ENCODE results near the gene RAB3C. TPM values are rescaled to one million over a fixed set of nuclear protein-coding genes. Genes with fewer than 3 reads are reported as not detected.

The RAB3C gene
- total and polyA plus RNA-seq, 9 donors: 0.07 to 0.69 (median 0.21) TPM

DNA sequence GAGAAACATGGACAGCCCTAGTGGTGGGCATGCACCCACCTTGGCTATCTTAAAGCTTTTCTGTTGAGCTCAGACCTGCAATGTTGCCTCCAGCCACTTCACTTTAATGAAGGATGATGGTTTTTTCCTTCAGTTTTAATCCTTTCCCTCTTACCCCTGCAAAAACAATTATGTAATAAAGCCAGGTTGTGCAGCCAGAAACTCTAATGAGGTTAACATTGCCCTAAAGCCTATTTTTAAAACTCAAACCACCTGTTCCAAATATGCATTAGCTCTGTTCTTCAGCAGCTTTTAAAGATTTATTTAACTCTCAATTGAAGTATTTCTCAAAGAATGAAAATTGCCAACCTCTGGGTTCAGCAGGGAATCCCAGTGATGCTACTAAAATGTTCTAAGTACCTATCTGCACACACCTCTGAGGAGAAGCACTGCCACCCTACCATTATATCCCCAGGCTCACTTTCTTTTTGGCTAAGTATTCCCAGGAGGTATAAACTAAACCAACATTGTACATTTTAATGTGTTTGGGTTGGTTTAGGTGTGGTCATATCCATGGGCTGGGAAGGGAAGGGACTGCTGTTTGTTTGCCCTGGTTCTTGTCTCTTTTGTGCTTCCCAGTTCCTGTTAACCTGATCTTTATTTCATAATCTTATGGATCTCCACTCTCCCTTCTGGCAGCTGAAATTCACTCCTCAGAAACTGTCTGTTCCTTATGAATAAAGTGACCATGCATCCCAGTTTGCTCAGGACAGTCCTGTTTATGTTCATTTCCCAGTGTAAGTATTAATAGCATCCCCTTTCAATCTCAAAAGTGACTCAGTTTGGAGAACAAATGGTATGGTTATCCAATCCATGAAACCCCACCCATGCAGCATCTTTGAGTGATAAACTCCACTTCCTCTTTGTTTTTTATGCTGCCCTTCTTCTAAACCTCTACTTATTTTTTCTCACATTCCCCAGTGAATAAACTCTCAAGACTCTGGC lies 251.7 kb downstream of the RAB3C start:
- H3K4me3 ChIP-seq (ENCODE audit: low read length): no peak overlapping the region
- H3K4me1 ChIP-seq (ENCODE audit: control insufficient read depth, insufficient read depth, low read length): no peaks in the 10 kb centered on the region
- H3K9me3 ChIP-seq (replicated peaks; ENCODE audit: control insufficient read depth, low read depth, low read length): no peaks in the 10 kb centered on the region
- peak; percentile 71 for DNase-seq
- no peaks in the 10 kb centered on the region for H3K27me3 ChIP-seq (ENCODE audit: control insufficient read depth, insufficient read depth, low read length)
- H3K27ac ChIP-seq (ENCODE audit: low read length): no peak overlapping the region
- H3K36me3 ChIP-seq (ENCODE audit: control insufficient read depth, insufficient read depth, low read length): no peaks in the 10 kb centered on the region

- no peak overlapping the region for H3K4me3 ChIP-seq (ENCODE audit: low read length)
- peaks cover 4% of the 10 kb centered on the region for H3K9me3 ChIP-seq (replicated peaks; ENCODE audit: control insufficient read depth, low read depth, low read length)
- DNase-seq: no peak
- no peaks in the 10 kb centered on the region for H3K27me3 ChIP-seq (ENCODE audit: control insufficient read depth, insufficient read depth, low read length)
- no peaks in the 10 kb centered on the region for H3K36me3 ChIP-seq (ENCODE audit: control insufficient read depth, insufficient read depth, low read length)
- H3K27ac ChIP-seq (ENCODE audit: low read length): no peak overlapping the region
- WGBS (ENCODE audit: insufficient coverage): no CpG with 5 or more reads among the region's 3 CpGs
- no peaks in the 10 kb centered on the region for H3K4me1 ChIP-seq (ENCODE audit: control insufficient read depth, insufficient read depth, low read length)
Observed at GRCh38 chr5:58836351-58836750, 253.5 kb downstream of the RAB3C start.

DNA sequence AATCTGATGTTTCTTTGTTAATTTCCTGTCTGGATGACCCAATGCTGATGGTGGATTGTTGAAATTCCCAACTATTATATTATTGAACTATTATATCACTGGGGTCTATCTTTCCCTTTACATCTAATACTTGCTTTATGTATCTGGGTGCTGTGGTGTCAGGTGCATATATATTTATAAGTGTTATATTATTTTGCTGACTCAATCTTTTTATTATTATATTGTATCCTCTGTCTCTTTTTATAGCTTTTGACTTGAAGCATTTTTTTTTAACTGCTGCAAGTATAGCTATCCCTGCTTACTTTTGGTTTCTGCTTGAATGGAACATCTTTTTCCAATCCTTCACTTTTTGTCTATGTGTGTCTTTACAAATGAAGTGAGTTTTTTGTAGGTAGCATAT lies 255.9 kb downstream of the RAB3C start:
- Histone ChIP-seq H3K4me3 (ENCODE audit: low read length) (no peak overlapping the region), H3K27me3 (ENCODE audit: control insufficient read depth, insufficient read depth, low read length) (no peaks in the 10 kb centered on the region), H3K4me1 (ENCODE audit: control insufficient read depth, insufficient read depth, low read length) (no peaks in the 10 kb centered on the region), H3K36me3 (ENCODE audit: control insufficient read depth, insufficient read depth, low read length) (no peaks in the 10 kb centered on the region), H3K27ac (ENCODE audit: low read length) (no peak overlapping the region), H3K9me3 (replicated peaks; ENCODE audit: control insufficient read depth, low read depth, low read length) (peaks cover 4% of the 10 kb centered on the region)
- DNase-seq: no peak

DNA sequence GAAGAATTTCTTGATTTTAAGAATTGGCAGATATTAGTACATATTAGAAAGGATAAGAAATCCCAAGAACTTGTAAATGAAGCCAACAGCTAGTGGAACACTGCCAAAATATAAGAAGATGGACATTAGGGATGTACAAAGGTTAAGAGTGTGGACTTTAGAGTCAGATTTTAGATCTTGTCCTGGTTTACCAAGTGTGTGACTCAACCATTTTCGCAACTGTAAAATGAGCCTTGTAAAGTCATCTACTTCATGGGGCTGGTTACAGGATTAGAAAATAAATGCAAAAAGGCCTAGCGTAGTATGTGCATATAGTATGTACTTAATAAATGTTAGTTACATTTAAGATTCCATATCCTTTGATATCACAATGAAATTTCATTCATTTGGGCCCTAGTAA lies 260.0 kb downstream of the RAB3C start:
- Histone ChIP-seq H3K27me3 (ENCODE audit: control insufficient read depth, insufficient read depth, low read length) (no peaks in the 10 kb centered on the region), H3K36me3 (ENCODE audit: control insufficient read depth, insufficient read depth, low read length) (no peaks in the 10 kb centered on the region), H3K27ac (ENCODE audit: low read length) (no peak overlapping the region), H3K4me1 (ENCODE audit: control insufficient read depth, insufficient read depth, low read length) (no peaks in the 10 kb centered on the region), H3K4me3 (ENCODE audit: low read length) (no peak overlapping the region), H3K9me3 (replicated peaks; ENCODE audit: control insufficient read depth, low read depth, low read length) (peaks cover 4% of the 10 kb centered on the region)
- DNase-seq: no peak
- 80% methylated on average over 1 of the region's 2 CpGs for WGBS (ENCODE audit: insufficient coverage)

DNA sequence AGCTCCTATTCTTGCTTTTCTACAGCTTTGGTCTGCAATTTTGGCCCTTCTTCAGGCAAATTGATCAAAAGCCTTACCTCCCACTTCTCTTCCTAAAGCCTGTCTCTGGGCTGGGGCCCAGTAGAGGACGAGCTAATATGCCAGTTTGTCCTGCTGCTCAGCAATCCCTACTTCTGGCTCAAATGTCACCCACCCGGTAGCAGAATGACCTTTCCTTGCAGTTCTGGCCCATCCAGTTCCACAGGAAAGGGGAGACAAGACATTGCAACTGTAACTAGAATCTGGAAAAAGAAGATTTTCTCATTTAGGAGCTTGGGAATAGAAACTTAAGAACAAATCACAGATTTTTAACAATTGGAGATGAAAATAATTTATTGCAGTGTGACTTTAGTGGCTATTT lies 261.5 kb downstream of the RAB3C start:
- Histone ChIP-seq H3K4me1 (ENCODE audit: control insufficient read depth, insufficient read depth, low read length) (no peaks in the 10 kb centered on the region), H3K27me3 (ENCODE audit: control insufficient read depth, insufficient read depth, low read length) (no peaks in the 10 kb centered on the region), H3K4me3 (ENCODE audit: low read length) (no peak overlapping the region), H3K27ac (ENCODE audit: low read length) (no peak overlapping the region), H3K36me3 (ENCODE audit: control insufficient read depth, insufficient read depth, low read length) (no peaks in the 10 kb centered on the region), H3K9me3 (replicated peaks; ENCODE audit: control insufficient read depth, low read depth, low read length) (peaks cover 4% of the 10 kb centered on the region)
- WGBS (ENCODE audit: insufficient coverage): 67% methylated on average over 1 of the region's 2 CpGs
- DNase-seq: no peak

DNA sequence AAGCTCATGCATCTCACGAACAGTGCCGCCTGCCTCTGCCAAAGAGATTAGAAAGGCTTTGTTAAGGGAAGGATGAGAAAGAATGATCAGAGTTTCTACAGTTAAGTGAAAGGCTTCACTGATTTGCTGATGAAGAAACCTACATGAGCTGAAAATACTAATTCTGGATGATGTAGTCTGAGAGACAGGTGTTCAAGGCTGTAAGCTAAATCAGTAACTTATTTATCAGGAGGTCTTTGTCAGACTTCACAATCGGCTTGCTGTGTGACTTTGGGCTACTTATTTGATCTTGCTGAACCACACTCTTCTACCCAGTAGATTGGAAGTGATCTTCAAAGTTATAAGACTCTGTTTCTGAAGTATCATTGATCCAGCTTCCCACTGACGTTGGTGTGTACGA lies 264.2 kb downstream of the RAB3C start:
- H3K36me3 ChIP-seq (ENCODE audit: control insufficient read depth, insufficient read depth, low read length): no peaks in the 10 kb centered on the region
- H3K27ac ChIP-seq (ENCODE audit: low read length): no peak overlapping the region
- H3K27me3 ChIP-seq (ENCODE audit: control insufficient read depth, insufficient read depth, low read length): no peaks in the 10 kb centered on the region
- DNase-seq: no peak
- 76% methylated on average over 4 of the region's 5 CpGs for WGBS (ENCODE audit: insufficient coverage)
- H3K4me1 ChIP-seq (ENCODE audit: control insufficient read depth, insufficient read depth, low read length): peaks cover 3% of the 10 kb centered on the region
- no peaks in the 10 kb centered on the region for H3K9me3 ChIP-seq (replicated peaks; ENCODE audit: control insufficient read depth, low read depth, low read length)
- no peak overlapping the region for H3K4me3 ChIP-seq (ENCODE audit: low read length)

- Histone ChIP-seq H3K4me1 (ENCODE audit: control insufficient read depth, insufficient read depth, low read length) (peaks cover 3% of the 10 kb centered on the region), H3K36me3 (ENCODE audit: control insufficient read depth, insufficient read depth, low read length) (no peaks in the 10 kb centered on the region), H3K27ac (ENCODE audit: low read length) (no peak overlapping the region), H3K9me3 (replicated peaks; ENCODE audit: control insufficient read depth, low read depth, low read length) (no peaks in the 10 kb centered on the region), H3K27me3 (ENCODE audit: control insufficient read depth, insufficient read depth, low read length) (no peaks in the 10 kb centered on the region), H3K4me3 (ENCODE audit: low read length) (no peak overlapping the region)
- no CpG with 5 or more reads among the region's 1 CpG for WGBS (ENCODE audit: insufficient coverage)
- DNase-seq: peak; percentile 77
Observed at GRCh38 chr5:58849223-58849622, 266.3 kb downstream of the RAB3C start.

- H3K27ac ChIP-seq (ENCODE audit: low read length): no peak overlapping the region
- no CpG with 5 or more reads among the region's 3 CpGs for WGBS (ENCODE audit: insufficient coverage)
- peaks cover 3% of the 10 kb centered on the region for H3K4me1 ChIP-seq (ENCODE audit: control insufficient read depth, insufficient read depth, low read length)
- no peak overlapping the region for H3K4me3 ChIP-seq (ENCODE audit: low read length)
- H3K36me3 ChIP-seq (ENCODE audit: control insufficient read depth, insufficient read depth, low read length): no peaks in the 10 kb centered on the region
- H3K9me3 ChIP-seq (replicated peaks; ENCODE audit: control insufficient read depth, low read depth, low read length): no peaks in the 10 kb centered on the region
- no peaks in the 10 kb centered on the region for H3K27me3 ChIP-seq (ENCODE audit: control insufficient read depth, insufficient read depth, low read length)
- peak; percentile 70 for DNase-seq
Observed at GRCh38 chr5:58849921-58850667, 267.2 kb downstream of the RAB3C start.

DNA sequence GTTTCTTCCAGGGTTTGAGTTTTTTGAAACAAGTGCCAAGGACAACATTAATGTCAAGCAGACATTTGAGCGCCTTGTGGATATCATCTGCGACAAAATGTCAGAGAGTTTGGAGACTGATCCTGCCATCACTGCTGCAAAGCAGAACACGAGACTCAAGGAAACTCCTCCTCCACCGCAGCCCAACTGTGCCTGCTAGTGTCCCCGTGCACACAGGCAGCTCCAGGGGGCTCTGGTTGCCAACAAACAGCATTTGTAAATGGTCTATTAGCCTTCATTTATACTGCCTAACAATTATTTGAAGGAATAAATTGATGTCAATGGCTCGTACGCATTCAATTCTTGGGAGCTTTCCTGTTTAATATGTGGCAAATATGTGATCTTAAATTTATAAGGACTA lies 268.3 kb downstream of the RAB3C start:
- WGBS (ENCODE audit: insufficient coverage): 63% methylated on average over 3 of the region's 7 CpGs
- H3K9me3 ChIP-seq (replicated peaks; ENCODE audit: control insufficient read depth, low read depth, low read length): no peaks in the 10 kb centered on the region
- no peaks in the 10 kb centered on the region for H3K36me3 ChIP-seq (ENCODE audit: control insufficient read depth, insufficient read depth, low read length)
- peaks cover 3% of the 10 kb centered on the region for H3K4me1 ChIP-seq (ENCODE audit: control insufficient read depth, insufficient read depth, low read length)
- no peaks in the 10 kb centered on the region for H3K27me3 ChIP-seq (ENCODE audit: control insufficient read depth, insufficient read depth, low read length)
- H3K4me3 ChIP-seq (ENCODE audit: low read length): no peak overlapping the region
- no peak overlapping the region for H3K27ac ChIP-seq (ENCODE audit: low read length)
- DNase-seq: no peak

GRCh38 chr5:58851571-58851970 lies 268.7 kb downstream of the RAB3C start:
- no peak overlapping the region for H3K4me3 ChIP-seq (ENCODE audit: low read length)

More at GRCh38 chr5:58851571-58851970, 268.7 kb downstream of the RAB3C start:
- no peak overlapping the region for H3K27ac ChIP-seq (ENCODE audit: low read length)
- no peak for DNase-seq
- 82% methylated on average over 3 of the region's 5 CpGs for WGBS (ENCODE audit: insufficient coverage)
- no peaks in the 10 kb centered on the region for H3K36me3 ChIP-seq (ENCODE audit: control insufficient read depth, insufficient read depth, low read length)
- H3K4me1 ChIP-seq (ENCODE audit: control insufficient read depth, insufficient read depth, low read length): peaks cover 3% of the 10 kb centered on the region
- H3K9me3 ChIP-seq (replicated peaks; ENCODE audit: control insufficient read depth, low read depth, low read length): no peaks in the 10 kb centered on the region
- H3K27me3 ChIP-seq (ENCODE audit: control insufficient read depth, insufficient read depth, low read length): no peaks in the 10 kb centered on the region

All from muscle of leg (tissue), 11 donors.